ENCODE data around the gene PSMD5.

GRCh38 chr9:120779227-120779626, 63.5 kb downstream of the PSMD5 start:
- TF ChIP-seq, protein P1, sequence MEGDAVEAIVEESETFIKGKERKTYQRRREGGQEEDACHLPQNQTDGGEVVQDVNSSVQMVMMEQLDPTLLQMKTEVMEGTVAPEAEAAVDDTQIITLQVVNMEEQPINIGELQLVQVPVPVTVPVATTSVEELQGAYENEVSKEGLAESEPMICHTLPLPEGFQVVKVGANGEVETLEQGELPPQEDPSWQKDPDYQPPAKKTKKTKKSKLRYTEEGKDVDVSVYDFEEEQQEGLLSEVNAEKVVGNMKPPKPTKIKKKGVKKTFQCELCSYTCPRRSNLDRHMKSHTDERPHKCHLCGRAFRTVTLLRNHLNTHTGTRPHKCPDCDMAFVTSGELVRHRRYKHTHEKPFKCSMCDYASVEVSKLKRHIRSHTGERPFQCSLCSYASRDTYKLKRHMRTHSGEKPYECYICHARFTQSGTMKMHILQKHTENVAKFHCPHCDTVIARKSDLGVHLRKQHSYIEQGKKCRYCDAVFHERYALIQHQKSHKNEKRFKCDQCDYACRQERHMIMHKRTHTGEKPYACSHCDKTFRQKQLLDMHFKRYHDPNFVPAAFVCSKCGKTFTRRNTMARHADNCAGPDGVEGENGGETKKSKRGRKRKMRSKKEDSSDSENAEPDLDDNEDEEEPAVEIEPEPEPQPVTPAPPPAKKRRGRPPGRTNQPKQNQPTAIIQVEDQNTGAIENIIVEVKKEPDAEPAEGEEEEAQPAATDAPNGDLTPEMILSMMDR (IDR thresholded peaks at IDR 0.05; ENCODE audit: borderline replicate concordance, extremely low read depth, low read length, poor library complexity, severe bottlenecking), result no peak
- no peak for TF ChIP-seq EZH2 (IDR thresholded peaks at IDR 0.05; ENCODE audit: borderline replicate concordance, low read depth, low read length, severe bottlenecking)
